HepG2 (cell line): ENCODE results near the gene UGGT1. TPM values are rescaled to one million over a fixed set of nuclear protein-coding genes. Genes with fewer than 3 reads are reported as not detected.

Experiments used
- JUN ChIP-seq: sonication (generic); formaldehyde crosslinking; IDR thresholded peaks from 2 replicates; pipeline ENCODE4 v1.4.0; 2020; ENCODE audit warnings: mild to moderate bottlenecking, missing genetic modification reagents
- NFYB ChIP-seq: sonication (generic); formaldehyde crosslinking; IDR thresholded peaks from 2 replicates; pipeline ENCODE4 v1.4.0; 2020; ENCODE audit warnings: missing genetic modification reagents
- RCOR2 ChIP-seq: IDR thresholded peaks from 2 replicates; pipeline ENCODE4 v1.6.1; 2016; ENCODE audit warnings: missing biosample characterization, missing genetic modification reagents
- SALL1 ChIP-seq: sonication (generic); formaldehyde crosslinking; IDR thresholded peaks from 2 replicates; pipeline ENCODE4 v1.8.0; 2022; ENCODE audit warnings: mild to moderate bottlenecking, missing genetic modification reagents
- SKI ChIP-seq: fragments of 450-650 bp; IDR thresholded peaks from one replicate; pipeline ENCODE4 v1.6.1; 2018; ENCODE audit warnings: mild to moderate bottlenecking; ENCODE audit not compliant: partially characterized antibody
- SNAPC2 ChIP-seq: sonication (generic); formaldehyde crosslinking; IDR thresholded peaks from 2 replicates; pipeline ENCODE4 v1.8.1; 2022; ENCODE audit warnings: mild to moderate bottlenecking, missing genetic modification reagents
- TAF15 ChIP-seq: fragments of 200-400 bp; formaldehyde crosslinking; IDR thresholded peaks from one replicate; pipeline ENCODE4 v1.6.1; 2018; ENCODE audit warnings: mild to moderate bottlenecking, low read depth, low read length; ENCODE audit not compliant: poor library complexity, severe bottlenecking
- YY1 ChIP-seq: IDR thresholded peaks from 2 replicates; pipeline ENCODE4 v1.6.1; 2011; ENCODE audit warnings: low read length, low read depth, moderate library complexity, mild to moderate bottlenecking; ENCODE audit not compliant: insufficient read depth, insufficient replicate concordance
- ZBTB20 ChIP-seq: sonication (generic); formaldehyde crosslinking; IDR thresholded peaks from 2 replicates; pipeline ENCODE4 v1.8.1; 2023; ENCODE audit warnings: missing genetic modification reagents, low read depth, mild to moderate bottlenecking, borderline replicate concordance
- ZNF468 ChIP-seq: sonication (generic); formaldehyde crosslinking; IDR thresholded peaks from 2 replicates; pipeline ENCODE4 v1.8.0; 2022; ENCODE audit warnings: mild to moderate bottlenecking, moderate library complexity, missing genetic modification reagents
- polyA plus RNA-seq, 8 experiments: library from polyadenylated mRNA; depleted of rRNA in 3 of 8; stranded (reverse) in 7 of 8; unstranded in 1 of 8; fragments of >200 nt; fragmentation: Illumina TruSeq in 4 of 8; extraction: Trizol in 4 of 8; gene quantifications; 2 replicates each; pipeline versions ENCODE4 v1.2.1 to v1.2.3, GENCODE V29; 2011 to 2016; ENCODE audit warnings: low read depth in 4 of 8, missing spikeins in 1 of 8, mixed read lengths in 1 of 8; ENCODE audit not compliant: insufficient read depth in 1 of 8
- total RNA-seq, 5 experiments: library from RNA; depleted of rRNA; stranded (reverse); fragments of >200 nt; fragmentation: Illumina TruSeq; extraction: Trizol; gene quantifications; 2 replicates each; pipeline ENCODE4 v1.2.3, GENCODE V29; 2016; ENCODE audit warnings: low read depth in 1 of 5
- TF ChIP-seq, protein P1 (sequence below): sonication (generic); formaldehyde crosslinking; IDR thresholded peaks from 2 replicates; pipeline ENCODE4 v1.4.0; 2020; ENCODE audit warnings: missing genetic modification reagents, mild to moderate bottlenecking, borderline replicate concordance
- TF ChIP-seq, protein P2 (sequence below): sonication (generic); formaldehyde crosslinking; IDR thresholded peaks from 2 replicates; pipeline ENCODE4 v1.9.0; 2021; ENCODE audit warnings: missing genetic modification reagents, mild to moderate bottlenecking, borderline replicate concordance
- TF ChIP-seq, protein P3 (sequence below): sonication (generic); formaldehyde crosslinking; IDR thresholded peaks from 2 replicates; pipeline ENCODE4 v1.4.0; 2020; ENCODE audit warnings: missing genetic modification reagents

Gene UGGT1
- total and polyA plus RNA-seq, 2 of the 13 experiments (the other 11 are each of a cell fraction or from before 2014, with no cell fraction given), result 35.8 to 83.2 TPM

DNA sequence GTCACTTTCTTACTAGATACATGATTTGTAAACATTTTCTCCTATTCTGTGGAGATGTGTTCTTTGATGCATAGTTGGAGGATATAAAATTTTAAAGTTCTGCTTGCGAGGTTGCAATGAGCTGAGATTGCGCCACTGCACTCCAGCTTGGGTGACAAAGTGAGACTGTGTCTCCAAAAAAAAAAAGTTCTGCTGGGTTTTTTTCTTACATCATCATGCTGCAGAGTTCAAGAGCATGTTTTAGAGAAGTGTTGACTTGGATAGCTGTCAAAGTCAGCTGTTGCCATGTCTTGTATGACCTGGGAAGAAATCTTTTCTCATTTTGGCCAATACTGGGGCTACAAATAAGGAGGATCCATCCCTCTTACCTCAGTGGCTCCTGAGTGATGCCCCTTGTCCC lies 71.3 kb downstream of the UGGT1 start (continued):
- no peak for TF ChIP-seq YY1
- no peak for TF ChIP-seq JUN (CRISPR knock-in tag)
- no peak for TF ChIP-seq ZBTB20
- TF ChIP-seq TAF15, result no peak
- no peak for TF ChIP-seq NFYB (CRISPR knock-in tag)
- TF ChIP-seq, protein P1, sequence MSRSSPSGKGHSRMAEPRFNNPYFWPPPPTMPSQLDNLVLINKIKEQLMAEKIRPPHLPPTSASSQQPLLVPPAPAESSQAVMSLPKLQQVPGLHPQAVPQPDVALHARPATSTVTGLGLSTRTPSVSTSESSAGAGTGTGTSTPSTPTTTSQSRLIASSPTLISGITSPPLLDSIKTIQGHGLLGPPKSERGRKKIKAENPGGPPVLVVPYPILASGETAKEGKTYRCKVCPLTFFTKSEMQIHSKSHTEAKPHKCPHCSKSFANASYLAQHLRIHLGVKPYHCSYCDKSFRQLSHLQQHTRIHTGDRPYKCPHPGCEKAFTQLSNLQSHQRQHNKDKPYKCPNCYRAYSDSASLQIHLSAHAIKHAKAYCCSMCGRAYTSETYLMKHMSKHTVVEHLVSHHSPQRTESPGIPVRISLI (CRISPR knock-in tag), result 0 out of 2 replicates have a peak, but pooled peaks have one; percentile 29
- TF ChIP-seq SNAPC2, result no peak
- TF ChIP-seq, protein P2, sequence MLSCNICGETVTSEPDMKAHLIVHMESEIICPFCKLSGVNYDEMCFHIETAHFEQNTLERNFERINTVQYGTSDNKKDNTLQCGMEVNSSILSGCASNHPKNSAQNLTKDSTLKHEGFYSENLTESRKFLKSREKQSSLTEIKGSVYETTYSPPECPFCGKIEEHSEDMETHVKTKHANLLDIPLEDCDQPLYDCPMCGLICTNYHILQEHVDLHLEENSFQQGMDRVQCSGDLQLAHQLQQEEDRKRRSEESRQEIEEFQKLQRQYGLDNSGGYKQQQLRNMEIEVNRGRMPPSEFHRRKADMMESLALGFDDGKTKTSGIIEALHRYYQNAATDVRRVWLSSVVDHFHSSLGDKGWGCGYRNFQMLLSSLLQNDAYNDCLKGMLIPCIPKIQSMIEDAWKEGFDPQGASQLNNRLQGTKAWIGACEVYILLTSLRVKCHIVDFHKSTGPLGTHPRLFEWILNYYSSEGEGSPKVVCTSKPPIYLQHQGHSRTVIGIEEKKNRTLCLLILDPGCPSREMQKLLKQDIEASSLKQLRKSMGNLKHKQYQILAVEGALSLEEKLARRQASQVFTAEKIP, result no peak
- no peak for TF ChIP-seq SALL1
- no peak for TF ChIP-seq RCOR2
- TF ChIP-seq SKI, result no peak
- TF ChIP-seq ZNF468 (CRISPR knock-in tag), result no peak
- TF ChIP-seq, protein P3, sequence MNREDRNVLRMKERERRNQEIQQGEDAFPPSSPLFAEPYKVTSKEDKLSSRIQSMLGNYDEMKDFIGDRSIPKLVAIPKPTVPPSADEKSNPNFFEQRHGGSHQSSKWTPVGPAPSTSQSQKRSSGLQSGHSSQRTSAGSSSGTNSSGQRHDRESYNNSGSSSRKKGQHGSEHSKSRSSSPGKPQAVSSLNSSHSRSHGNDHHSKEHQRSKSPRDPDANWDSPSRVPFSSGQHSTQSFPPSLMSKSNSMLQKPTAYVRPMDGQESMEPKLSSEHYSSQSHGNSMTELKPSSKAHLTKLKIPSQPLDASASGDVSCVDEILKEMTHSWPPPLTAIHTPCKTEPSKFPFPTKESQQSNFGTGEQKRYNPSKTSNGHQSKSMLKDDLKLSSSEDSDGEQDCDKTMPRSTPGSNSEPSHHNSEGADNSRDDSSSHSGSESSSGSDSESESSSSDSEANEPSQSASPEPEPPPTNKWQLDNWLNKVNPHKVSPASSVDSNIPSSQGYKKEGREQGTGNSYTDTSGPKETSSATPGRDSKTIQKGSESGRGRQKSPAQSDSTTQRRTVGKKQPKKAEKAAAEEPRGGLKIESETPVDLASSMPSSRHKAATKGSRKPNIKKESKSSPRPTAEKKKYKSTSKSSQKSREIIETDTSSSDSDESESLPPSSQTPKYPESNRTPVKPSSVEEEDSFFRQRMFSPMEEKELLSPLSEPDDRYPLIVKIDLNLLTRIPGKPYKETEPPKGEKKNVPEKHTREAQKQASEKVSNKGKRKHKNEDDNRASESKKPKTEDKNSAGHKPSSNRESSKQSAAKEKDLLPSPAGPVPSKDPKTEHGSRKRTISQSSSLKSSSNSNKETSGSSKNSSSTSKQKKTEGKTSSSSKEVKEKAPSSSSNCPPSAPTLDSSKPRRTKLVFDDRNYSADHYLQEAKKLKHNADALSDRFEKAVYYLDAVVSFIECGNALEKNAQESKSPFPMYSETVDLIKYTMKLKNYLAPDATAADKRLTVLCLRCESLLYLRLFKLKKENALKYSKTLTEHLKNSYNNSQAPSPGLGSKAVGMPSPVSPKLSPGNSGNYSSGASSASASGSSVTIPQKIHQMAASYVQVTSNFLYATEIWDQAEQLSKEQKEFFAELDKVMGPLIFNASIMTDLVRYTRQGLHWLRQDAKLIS (CRISPR knock-in tag), result no peak
